Activated CD8-positive, alpha-beta T cell treated with anti-CD3 and anti-CD28 coated beads for 36 hours (primary cell): ENCODE measurements around the gene TBP. TPM values are rescaled to one million over a fixed set of nuclear protein-coding genes. Genes with fewer than 3 reads are reported as not detected.
"Not testable (repeated sequence)": the region's sequence is repeated elsewhere in the genome, so short reads cannot be mapped to it uniquely, and the experiment has no call there.

ENCODE experiments used
- ATAC-seq: fragments of 200-7000 bp; cut with Tn5 transposase; one replicate; pipeline ENCODE4 v1.10.0; 2021; ENCODE audit warnings: mild to moderate bottlenecking, moderate library complexity
- CTCF ChIA-PET: fragments of 350-600 bp; sonication (Branson Sonifier 250); formaldehyde crosslinking; loops from one replicate; lab custom pipeline; 2021; ENCODE audit warnings: antibody characterized with exemption; lab: Charles Lee
- POLR2A ChIA-PET: fragments of 350-600 bp; sonication (Branson Sonifier 250); formaldehyde crosslinking; loops from one replicate; lab custom pipeline; 2021; ENCODE audit warnings: antibody characterized with exemption; lab: Charles Lee
- DNase-seq: peaks from one replicate; pipeline ENCODE4 v3.0.0-alpha.2; 2020
- H3K27ac Mint-ChIP-seq: one replicate; pipeline ENCODE4 v1.8.0; 2021; ENCODE audit warnings: mild to moderate bottlenecking, mixed read lengths
- H3K27me3 Mint-ChIP-seq: one replicate; pipeline ENCODE4 v1.8.0; 2021; ENCODE audit warnings: mixed read lengths
- H3K36me3 Mint-ChIP-seq: one replicate; pipeline ENCODE4 v1.8.0; 2021; ENCODE audit warnings: low read depth, mixed read lengths
- H3K4me1 Mint-ChIP-seq: one replicate; pipeline ENCODE4 v1.8.0; 2021; ENCODE audit warnings: low read depth, mixed read lengths
- H3K4me3 Mint-ChIP-seq: one replicate; pipeline ENCODE4 v1.8.0; 2021; ENCODE audit warnings: mild to moderate bottlenecking, moderate library complexity, mixed read lengths
- H3K9me3 Mint-ChIP-seq: one replicate; pipeline ENCODE4 v1.8.0; 2021; ENCODE audit warnings: mixed read lengths
- CTCF ChIP-seq: fragments of 200-600 bp; IDR thresholded peaks from one replicate; pipeline ENCODE4 v1.8.0; 2022; ENCODE audit warnings: antibody characterized with exemption, mild to moderate bottlenecking
- intact Hi-C: fragments of 100-400 bp; cut with micrococcal nuclease; formaldehyde crosslinking; loops from one replicate; pipeline ENCODE4 v1.10.0; 2022
- total RNA-seq, 2 experiments: library from RNA; stranded (reverse); gene quantifications; one replicate each; pipeline ENCODE4 v1.2.3, GENCODE V29; 2021

The TBP gene
- 10 to 100 TPM; 21.0 to 22.1 TPM for total RNA-seq

GRCh38 chr6:170554013-170554795, at the start of gene TBP:
Gene TBP (plus strand): TSS chr6:170554369. CDS start chr6:170557030, 2,661 bp downstream.
- H3K4me1 Mint-ChIP-seq = peaks cover 46% of the 10 kb centered on the region
- no peaks in the 10 kb centered on the region for H3K27me3 Mint-ChIP-seq
- no peak within 1 kb of the TSS for H3K4me3 Mint-ChIP-seq
- no peak within 1 kb of the TSS for H3K27ac Mint-ChIP-seq
- no peak for TF ChIP-seq CTCF
- H3K36me3 Mint-ChIP-seq = peaks cover 41% of the 10 kb centered on the region
- ATAC-seq (peak; percentile 96), DNase-seq (peak; percentile 99)
- intact Hi-C loops = no loop called here
- ChIA-PET POLR2A (interaction anchor here (0.9 to 2.7 kb wide), 7 partner anchors 11 to 852 kb away, joined by 3 to 20 read pairs (median 4); partner anchors contain the start of genes C6orf120, DYNLT2, ERMARD and PDCD2), CTCF (interaction anchor here (1.1 to 3.4 kb wide), 3 partner anchors 24 to 844 kb away, joined by 4 to 17 read pairs (median 5); no protein-coding TSS in a partner anchor)
- H3K9me3 Mint-ChIP-seq = no peaks in the 10 kb centered on the region

GRCh38 chr6:170504479-170504878, 49.7 kb upstream of the TBP start:
- intact Hi-C loops = no loop called here
- no peaks in the 10 kb centered on the region for H3K4me1 Mint-ChIP-seq
- H3K9me3 Mint-ChIP-seq = no peaks in the 10 kb centered on the region
- no peak overlapping the region for H3K27ac Mint-ChIP-seq
- no peaks in the 10 kb centered on the region for H3K36me3 Mint-ChIP-seq
- DNase-seq (no peak), ATAC-seq (no peak)
- CTCF ChIA-PET = no interaction called here
- no peak overlapping the region for H3K4me3 Mint-ChIP-seq
- no peak for TF ChIP-seq CTCF
- POLR2A ChIA-PET = no interaction called here
- peaks cover 51% of the 10 kb centered on the region for H3K27me3 Mint-ChIP-seq

- Mint-ChIP-seq H3K4me3 (no peak overlapping the region), H3K36me3 (no peaks in the 10 kb centered on the region), H3K27me3 (peaks cover 50% of the 10 kb centered on the region), H3K9me3 (no peaks in the 10 kb centered on the region), H3K27ac (no peak overlapping the region), H3K4me1 (no peaks in the 10 kb centered on the region)
- CTCF ChIA-PET = interaction anchor here (1.4 to 1.6 kb wide), 2 partner anchors 24 to 673 kb away, joined by 3 to 5 read pairs; no protein-coding TSS in a partner anchor
- intact Hi-C loops = no loop called here
- POLR2A ChIA-PET = interaction anchor here (1.5 kb wide), 1 partner anchor 43 kb away, joined by 3 read pairs; no protein-coding TSS in a partner anchor
- no peak for ATAC-seq
- DNase-seq = no peak
- TF ChIP-seq CTCF = no peak
Observed at GRCh38 chr6:170505306-170505705, 48.9 kb upstream of the TBP start.

GRCh38 chr6:170506446-170506845, 47.7 kb upstream of the TBP start:
- ChIA-PET POLR2A (interaction anchor here (1.5 kb wide), 1 partner anchor 44 kb away, joined by 3 read pairs; no protein-coding TSS in a partner anchor), CTCF (interaction anchor here (1.1 to 1.6 kb wide), 3 partner anchors 11 to 675 kb away, joined by 3 to 5 read pairs (median 3); no protein-coding TSS in a partner anchor)
- no peak for ATAC-seq
- intact Hi-C loops = no loop called here
- H3K36me3 Mint-ChIP-seq = no peaks in the 10 kb centered on the region
- peaks cover 44% of the 10 kb centered on the region for H3K27me3 Mint-ChIP-seq
- no peak for DNase-seq
- no peak for TF ChIP-seq CTCF
- no peak overlapping the region for H3K27ac Mint-ChIP-seq
- no peak overlapping the region for H3K4me3 Mint-ChIP-seq
- H3K9me3 Mint-ChIP-seq = no peaks in the 10 kb centered on the region
- no peaks in the 10 kb centered on the region for H3K4me1 Mint-ChIP-seq

GRCh38 chr6:170507728-170508127, 46.4 kb upstream of the TBP start:
- H3K9me3 Mint-ChIP-seq, DNase-seq, H3K4me3 Mint-ChIP-seq, intact Hi-C loops, ATAC-seq, POLR2A ChIA-PET, H3K27ac Mint-ChIP-seq, H3K36me3 Mint-ChIP-seq, H3K4me1 Mint-ChIP-seq: not testable (repeated sequence)
- H3K27me3 Mint-ChIP-seq = peaks cover 35% of the 10 kb centered on the region
- CTCF ChIA-PET = interaction anchor here (0.9 to 1.3 kb wide), 2 partner anchors 10 to 19 kb away, joined by 3 to 4 read pairs; no protein-coding TSS in a partner anchor

- H3K4me1 Mint-ChIP-seq, ATAC-seq, H3K4me3 Mint-ChIP-seq, H3K36me3 Mint-ChIP-seq, H3K9me3 Mint-ChIP-seq, DNase-seq, H3K27ac Mint-ChIP-seq, intact Hi-C loops, POLR2A ChIA-PET: not testable (repeated sequence)
- peaks cover 29% of the 10 kb centered on the region for H3K27me3 Mint-ChIP-seq
- CTCF ChIA-PET = interaction anchor here (1.3 kb wide), 1 partner anchor 9 kb away, joined by 4 read pairs; no protein-coding TSS in a partner anchor
Observed at GRCh38 chr6:170508275-170508674, 45.9 kb upstream of the TBP start.

GRCh38 chr6:170508892-170509722, 45.1 kb upstream of the TBP start:
- intact Hi-C loops, H3K4me1 Mint-ChIP-seq, DNase-seq, H3K36me3 Mint-ChIP-seq, H3K27ac Mint-ChIP-seq, POLR2A ChIA-PET, H3K9me3 Mint-ChIP-seq, H3K4me3 Mint-ChIP-seq, ATAC-seq: not testable (repeated sequence)
- CTCF ChIA-PET = interaction anchor here (0.9 to 1.5 kb wide), 4 partner anchors 8 to 719 kb away, joined by 3 to 4 read pairs (median 3); no protein-coding TSS in a partner anchor
- peaks cover 23% of the 10 kb centered on the region for H3K27me3 Mint-ChIP-seq
